Measurements from ENCODE around the gene ZFP69B.
A peak's percentile ranks its signal among the peaks of the same experiment; 100 is the strongest.

ZFP69B gene

GRCh38 chr1:40422630-40423263 is 27.5 kb upstream of the ZFP69B start:
- no peak overlapping the region for H3K4me3 ChIP-seq (replicated peaks; ENCODE audit: low read depth, low read length)
- TF ChIP-seq CTCF (IDR thresholded peaks at IDR 0.05; ENCODE audit: low read length, missing control alignments): no peak
- DNase-seq (ENCODE audit: low read depth): no peak

DNA sequence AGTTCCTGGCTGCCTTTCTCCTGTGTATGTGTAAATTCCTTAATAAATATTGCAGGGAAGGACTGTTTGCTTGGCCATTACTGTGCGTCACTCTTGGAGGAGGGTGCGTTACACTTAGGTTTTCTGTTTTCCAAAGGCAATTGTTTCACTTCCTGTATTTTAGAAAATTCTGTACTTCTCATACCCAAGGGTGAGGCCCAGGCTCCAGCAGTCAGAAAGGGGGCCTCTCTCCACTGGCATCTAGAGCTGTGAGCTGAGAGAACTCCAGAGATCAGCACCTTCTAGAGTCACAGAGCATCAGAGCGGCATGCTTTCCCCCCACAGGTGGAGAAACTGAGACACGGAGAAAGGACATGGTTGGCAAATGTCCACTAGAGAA is 27.0 kb upstream of the ZFP69B start:
- TF ChIP-seq CTCF (IDR thresholded peaks at IDR 0.05; ENCODE audit: low read length, missing control alignments): no peak
- DNase-seq (ENCODE audit: low read depth): no peak
- no peak overlapping the region for H3K4me3 ChIP-seq (replicated peaks; ENCODE audit: low read depth, low read length)

- no peak overlapping the region for H3K4me3 ChIP-seq (replicated peaks; ENCODE audit: low read depth, low read length)
- no peak for TF ChIP-seq CTCF (IDR thresholded peaks at IDR 0.05; ENCODE audit: low read length, missing control alignments)
- no peak for DNase-seq (ENCODE audit: low read depth)
Measured at GRCh38 chr1:40423951-40424618, 26.2 kb upstream of the ZFP69B start.

GRCh38 chr1:40425198-40425597 is 25.1 kb upstream of the ZFP69B start:
- no peak for TF ChIP-seq CTCF (IDR thresholded peaks at IDR 0.05; ENCODE audit: low read length, missing control alignments)
- DNase-seq (ENCODE audit: low read depth): no peak
- no peak overlapping the region for H3K4me3 ChIP-seq (replicated peaks; ENCODE audit: low read depth, low read length)

GRCh38 chr1:40431385-40431784 is 18.9 kb upstream of the ZFP69B start:
- TF ChIP-seq CTCF (IDR thresholded peaks at IDR 0.05; ENCODE audit: low read length, missing control alignments): no peak
- no peak overlapping the region for H3K4me3 ChIP-seq (replicated peaks; ENCODE audit: low read depth, low read length)
- DNase-seq (ENCODE audit: low read depth): no peak

- peak; percentile 47 for DNase-seq (ENCODE audit: low read depth)
- H3K4me3 ChIP-seq (replicated peaks; ENCODE audit: low read depth, low read length): no peak overlapping the region
- no peak for TF ChIP-seq CTCF (IDR thresholded peaks at IDR 0.05; ENCODE audit: low read length, missing control alignments)
Measured at GRCh38 chr1:40432644-40433390, 17.5 kb upstream of the ZFP69B start.
